Thyroid gland (tissue), 4 donors: ENCODE data around the gene STK10.

Experiments
- CTCF ChIP-seq, 6 experiments: fragments of 200-600 bp in 3 of 6; fragments of 450-650 bp in 3 of 6; sonication (generic) in 3 of 6; IDR thresholded peaks; one replicate each; pipeline ENCODE4 v1.5.1; 2016 to 2019; ENCODE audit warnings: antibody characterized with exemption in 6 of 6, mild to moderate bottlenecking in 2 of 6, inconsistent platforms in 1 of 6, moderate library complexity in 1 of 6
- POLR2A ChIP-seq, 2 donors: fragments of 450-650 bp; IDR thresholded peaks; one replicate each; pipeline ENCODE4 v1.6.1; 2017; ENCODE audit warnings: antibody characterized with exemption in 2 of 2, mild to moderate bottlenecking in 2 of 2, moderate library complexity in 1 of 2

DNA sequence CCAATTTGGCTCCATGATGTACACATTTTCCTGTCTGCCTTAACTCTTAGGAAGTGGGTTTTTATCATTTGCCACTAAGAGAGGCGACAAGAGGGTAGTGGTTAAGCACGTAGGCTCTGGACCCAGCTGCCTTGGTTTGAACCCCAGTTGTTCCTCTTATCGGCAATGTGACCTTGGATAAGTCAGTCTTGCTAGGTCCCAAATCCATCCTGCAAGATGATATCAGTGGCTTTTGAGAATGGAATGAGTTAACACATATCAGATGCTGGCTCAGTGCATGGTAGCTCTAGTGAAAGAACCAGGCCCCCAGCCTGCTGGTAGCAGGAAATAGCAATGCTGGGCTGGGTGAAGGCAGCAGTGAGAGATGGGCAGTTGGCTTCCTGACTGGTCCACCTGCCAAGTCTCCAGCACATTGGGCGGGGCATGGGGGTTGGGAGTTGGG, 72.5 kb downstream of the STK10 start:
- TF ChIP-seq CTCF (IDR thresholded peaks at IDR 0.05) (no peak), POLR2A (IDR thresholded peaks at IDR 0.05) (no peak)
